T1000 (cell line): ENCODE measurements around the gene RGS6.

ENCODE experiments used
- DNase-seq: peaks from one replicate; lab custom pipeline; 2025; ENCODE audit warnings: mixed read lengths; lab: John Stamatoyannopoulos, UW

RGS6 gene

GRCh38 chr14:72014486-72014885 lies 82.3 kb downstream of the RGS6 start:
- DNase-seq, result no peak

- DNase-seq, result no peak
Observed at GRCh38 chr14:72017290-72017689, 85.1 kb downstream of the RGS6 start.

- no peak for DNase-seq
Observed at GRCh38 chr14:72023128-72024042, 91.2 kb downstream of the RGS6 start.

DNA sequence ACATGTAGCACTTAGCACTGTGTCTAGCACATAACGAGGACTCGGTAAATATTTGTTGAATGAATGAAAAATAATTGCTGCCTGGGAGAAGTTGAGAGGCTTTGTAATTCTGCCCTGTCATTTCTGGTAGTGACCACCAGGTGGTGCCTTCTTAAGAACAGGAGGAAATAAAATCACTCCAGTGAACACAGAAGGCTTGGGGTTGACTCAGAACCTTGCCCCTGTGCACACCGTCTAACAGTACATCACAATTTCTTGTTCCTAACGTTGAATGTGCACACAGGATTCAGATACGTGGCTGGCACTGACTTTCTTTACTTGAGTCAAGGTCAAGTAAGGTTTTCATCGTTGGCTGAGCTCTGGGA lies 91.8 kb downstream of the RGS6 start:
- no peak for DNase-seq

DNA sequence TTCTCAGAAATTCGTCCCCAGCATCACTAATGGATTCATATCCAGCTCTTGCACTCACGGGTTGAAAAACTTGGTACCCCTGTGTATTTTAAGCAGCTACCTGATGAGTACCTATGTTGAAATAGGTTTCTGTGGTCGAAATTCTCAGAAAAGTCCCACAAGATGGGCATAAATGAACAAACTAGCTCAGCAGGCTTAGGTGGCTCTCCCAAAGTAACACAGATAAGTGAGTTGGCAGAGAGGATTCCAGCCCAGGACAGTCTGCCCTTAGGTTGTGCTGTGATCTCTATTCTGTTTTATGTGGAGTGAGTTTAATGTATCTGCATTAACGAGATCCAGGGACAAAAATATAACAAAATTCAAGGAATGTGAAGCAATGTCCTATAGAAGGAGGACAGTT lies 92.3 kb downstream of the RGS6 start:
- DNase-seq, result no peak

DNA sequence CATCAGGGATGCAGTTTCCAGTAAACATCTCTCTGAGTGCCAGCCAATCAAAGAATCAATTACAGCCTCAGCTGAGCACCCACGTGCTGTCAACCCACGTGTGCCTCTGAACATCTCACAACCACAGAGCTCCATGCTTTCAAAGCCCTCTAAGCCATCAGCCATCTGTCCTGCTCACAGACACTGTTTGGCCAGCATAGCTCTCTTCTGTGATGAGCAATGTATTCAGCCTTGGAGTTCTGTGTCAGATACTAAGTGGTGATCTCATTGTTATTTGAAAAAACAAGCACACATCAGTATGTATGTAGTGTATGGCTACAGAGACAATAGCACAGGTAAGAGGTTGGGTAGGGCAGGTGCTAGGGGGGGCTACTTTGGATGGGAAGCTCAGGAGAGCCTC lies 94.3 kb downstream of the RGS6 start:
- DNase-seq, result no peak

- no peak for DNase-seq
Observed at GRCh38 chr14:72027061-72027460, 94.8 kb downstream of the RGS6 start.

GRCh38 chr14:72033365-72033764 lies 101.1 kb downstream of the RGS6 start:
- no peak for DNase-seq

- DNase-seq, result no peak
Observed at GRCh38 chr14:72040528-72040927, 108.3 kb downstream of the RGS6 start.

GRCh38 chr14:72045271-72045670 lies 113.0 kb downstream of the RGS6 start:
- DNase-seq, result no peak

- DNase-seq, result no peak
Observed at GRCh38 chr14:72045885-72046284, 113.7 kb downstream of the RGS6 start.

GRCh38 chr14:72049462-72049861 lies 117.2 kb downstream of the RGS6 start:
- no peak for DNase-seq

DNA sequence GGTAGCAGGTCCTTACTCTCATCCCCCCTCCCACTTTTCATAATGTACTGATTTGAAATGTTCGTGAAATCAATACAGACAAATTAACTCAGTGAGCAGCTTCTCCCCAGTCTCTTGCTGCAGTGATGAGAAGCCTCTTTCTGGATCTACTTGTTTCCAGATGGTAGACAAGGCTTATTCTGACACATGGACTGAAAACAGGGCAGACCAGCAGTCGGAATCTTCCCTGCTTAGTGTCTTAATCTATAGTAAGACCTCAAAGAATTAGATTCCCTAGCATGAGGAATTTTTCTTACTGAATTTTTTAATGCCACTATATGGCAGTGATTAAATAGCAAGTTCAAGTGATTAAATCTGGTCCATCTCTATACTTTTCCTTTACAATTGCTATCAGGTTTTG lies 120.1 kb downstream of the RGS6 start:
- DNase-seq, result no peak

DNA sequence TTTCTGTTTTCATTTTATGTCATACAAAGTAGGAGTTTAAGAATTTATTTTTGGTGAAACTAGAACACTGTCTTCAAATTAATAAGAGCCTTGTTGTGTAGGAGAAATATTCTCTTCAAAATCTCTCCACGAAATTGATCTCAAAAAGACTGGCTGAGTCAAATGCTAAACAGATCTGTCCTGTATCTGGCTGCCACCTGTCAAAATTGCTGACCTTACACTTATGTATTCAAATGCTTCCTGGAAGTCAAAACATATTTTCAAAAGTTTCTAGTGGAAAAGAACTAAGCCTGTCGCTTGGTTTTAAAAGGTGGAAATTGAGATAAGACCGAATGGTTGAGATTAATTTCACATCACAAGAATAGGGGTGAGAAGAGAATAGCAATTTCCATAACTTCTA lies 121.4 kb downstream of the RGS6 start:
- no peak for DNase-seq

DNA sequence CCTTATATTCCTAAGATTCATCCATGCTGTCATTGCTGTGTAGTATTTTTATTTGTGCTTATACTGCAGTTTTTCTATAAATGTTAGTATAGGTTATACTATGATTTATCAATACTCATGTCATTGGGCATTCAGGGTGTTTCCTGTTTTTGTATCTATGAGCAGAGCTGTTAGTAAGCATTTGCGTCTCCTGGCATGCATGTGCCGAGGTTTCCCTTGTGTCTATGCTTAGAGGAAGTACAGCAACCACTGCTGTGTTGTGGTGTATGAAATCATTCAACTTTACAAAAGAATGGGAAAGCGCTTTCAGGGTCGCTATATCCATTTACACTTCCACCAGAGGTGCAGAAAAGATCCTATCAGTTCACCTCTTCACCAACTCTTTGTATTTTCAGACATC lies 122.7 kb downstream of the RGS6 start:
- no peak for DNase-seq

DNA sequence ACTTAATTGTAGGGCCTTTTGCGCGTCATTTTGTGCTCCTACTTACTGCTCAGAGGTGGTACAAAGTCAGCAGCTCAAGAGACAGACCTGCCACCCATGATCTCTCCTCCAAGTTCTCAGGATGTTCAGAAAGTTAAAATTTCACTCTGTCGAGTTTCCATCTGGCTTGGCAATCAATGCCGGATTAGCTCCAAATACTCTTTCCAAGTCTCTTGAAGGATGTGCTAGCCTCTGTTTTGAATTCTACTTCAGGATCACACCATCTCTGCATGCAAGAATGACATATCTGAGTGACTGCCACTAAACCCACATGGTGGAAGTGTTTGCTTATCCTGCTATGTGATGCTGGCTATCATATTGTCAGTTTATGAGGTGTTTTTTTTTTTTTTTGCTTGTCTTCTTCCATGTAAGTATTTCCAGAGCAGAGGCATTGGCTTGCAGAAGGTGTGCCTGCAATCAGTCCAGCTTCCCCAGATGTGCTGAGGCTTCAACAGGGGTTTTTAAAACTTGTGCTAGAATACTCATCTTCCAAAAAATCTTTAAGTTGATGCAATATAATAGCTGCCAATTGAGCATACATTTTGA lies 125.6 kb downstream of the RGS6 start:
- no peak for DNase-seq

DNA sequence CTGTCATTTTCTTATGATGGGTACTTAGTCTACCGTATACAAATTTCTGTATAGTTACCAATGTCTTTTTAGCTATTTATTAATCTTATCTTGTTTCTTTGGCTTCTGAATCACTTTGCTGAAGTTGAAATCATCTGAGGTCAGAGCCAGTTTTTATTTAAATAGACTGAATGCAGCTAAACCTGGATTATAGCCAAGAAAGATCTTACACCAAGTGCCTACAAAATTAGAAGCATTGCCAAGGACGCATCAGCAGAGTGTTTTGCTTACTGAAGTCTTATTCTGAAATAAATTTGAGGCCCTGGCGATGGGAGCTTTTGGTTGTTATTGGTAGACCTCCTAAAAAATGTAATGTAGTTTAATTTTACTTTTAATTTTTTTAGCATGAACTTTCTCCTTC lies 128.2 kb downstream of the RGS6 start:
- DNase-seq, result no peak

GRCh38 chr14:72060917-72061316 lies 128.7 kb downstream of the RGS6 start:
- no peak for DNase-seq

DNA sequence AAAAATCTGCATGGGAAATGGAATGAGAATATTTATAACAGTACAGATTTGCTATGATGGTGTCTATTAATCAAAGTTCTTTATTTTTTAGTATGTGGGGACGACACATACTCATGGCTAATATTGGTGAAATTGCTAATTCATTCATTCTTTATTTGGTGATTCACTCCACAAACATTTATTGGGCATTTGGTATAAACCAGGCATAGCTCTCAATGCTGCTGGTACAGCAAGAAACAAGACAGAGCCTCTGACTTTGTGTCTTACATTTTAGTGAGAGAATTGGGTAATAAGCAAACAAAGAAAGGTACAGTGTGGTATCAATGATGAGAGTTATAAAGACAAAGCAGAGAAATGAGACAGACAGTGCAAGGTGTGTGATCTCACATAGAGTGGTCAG lies 129.5 kb downstream of the RGS6 start:
- DNase-seq, result no peak

DNA sequence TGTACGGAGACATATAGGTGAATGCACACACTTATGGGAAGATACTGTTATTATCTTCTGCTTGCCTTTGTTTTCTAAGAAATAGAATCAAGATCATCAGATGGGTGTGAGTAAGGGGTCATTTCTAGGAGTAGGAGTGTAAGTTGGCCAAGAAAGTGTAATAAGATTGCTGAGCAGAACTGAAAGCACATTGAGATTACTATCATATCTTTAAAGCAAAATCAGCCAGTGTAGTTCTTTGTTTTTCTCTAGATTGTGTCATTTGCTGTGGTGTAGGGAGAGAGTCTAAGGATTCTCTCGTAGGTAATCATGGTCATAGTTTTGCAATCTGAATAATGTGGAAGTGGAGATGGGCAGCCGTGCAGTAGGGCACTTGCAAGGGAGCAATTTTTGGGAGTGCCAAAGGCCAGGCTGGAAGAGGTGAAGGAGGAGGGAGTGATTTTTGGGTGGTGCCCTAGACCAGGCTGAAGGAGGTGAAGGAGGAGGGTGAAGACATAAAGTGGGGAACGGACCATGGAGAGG lies 131.6 kb downstream of the RGS6 start:
- DNase-seq, result no peak

DNA sequence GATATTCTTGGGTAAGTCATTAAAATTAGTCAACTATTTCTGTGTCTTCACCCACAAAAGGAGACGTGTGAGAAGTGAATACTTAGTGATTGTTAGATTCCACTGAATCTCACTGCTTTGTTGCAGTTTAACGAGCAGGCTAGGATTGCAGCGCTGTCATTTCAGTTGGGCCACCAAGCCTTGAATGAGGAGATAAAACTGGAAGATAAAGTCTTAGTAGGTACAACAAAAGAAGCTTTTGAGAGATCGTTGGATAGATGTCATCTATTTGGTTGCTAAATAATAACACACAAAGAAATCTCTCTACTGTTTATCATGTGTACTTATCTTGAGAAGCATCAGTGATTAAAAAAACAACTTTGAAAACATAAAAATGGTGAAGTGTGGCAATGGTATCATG lies 132.3 kb downstream of the RGS6 start:
- DNase-seq, result no peak

DNA sequence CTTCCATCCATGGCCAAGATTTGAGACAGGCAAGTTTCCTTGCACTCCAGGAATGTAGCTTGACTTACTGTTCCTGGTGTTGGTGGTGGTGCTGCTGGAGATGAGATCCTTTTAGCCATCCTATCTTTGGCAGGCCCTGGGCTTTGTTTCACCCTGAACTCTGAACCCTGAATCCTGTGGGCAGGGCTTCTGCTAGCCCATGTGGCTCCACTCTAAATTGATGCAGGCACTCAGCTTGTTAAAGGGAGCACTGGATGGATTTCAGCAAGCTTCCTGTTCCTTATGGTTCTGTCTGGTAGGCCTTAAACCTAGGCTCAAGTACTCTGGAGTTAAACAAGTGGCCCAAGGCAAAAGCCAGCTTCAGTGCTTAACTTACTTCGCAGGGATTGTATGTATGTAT lies 138.2 kb downstream of the RGS6 start:
- DNase-seq, result no peak

- DNase-seq, result no peak
Observed at GRCh38 chr14:72075649-72076334, 143.6 kb downstream of the RGS6 start.
